Measurements from ENCODE around the gene RAD51B.

DNA sequence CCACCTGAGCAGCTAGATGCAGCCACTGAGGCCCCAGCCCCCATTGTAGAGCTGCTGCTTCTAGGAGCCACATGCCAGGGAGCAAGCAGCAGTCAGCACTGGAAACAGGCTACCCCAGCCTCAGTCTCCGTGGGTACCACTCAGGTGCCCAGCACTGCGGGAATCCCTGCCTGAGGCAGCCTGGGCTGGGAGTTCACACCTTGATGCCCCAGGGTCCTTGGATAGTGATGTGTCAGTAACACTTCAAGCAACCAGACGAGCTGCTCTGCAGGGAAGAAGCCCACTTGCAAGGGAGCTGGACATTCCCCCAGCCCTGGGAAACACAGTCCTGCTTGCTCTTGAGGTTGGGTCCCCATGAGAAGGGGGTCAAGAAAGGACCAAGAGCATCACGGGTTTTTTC is 882.6 kb downstream of the RAD51B start:
- TF ChIP-seq POLR2A (IDR thresholded peaks at IDR 0.05) = no peak
- TF ChIP-seq, protein P1, sequence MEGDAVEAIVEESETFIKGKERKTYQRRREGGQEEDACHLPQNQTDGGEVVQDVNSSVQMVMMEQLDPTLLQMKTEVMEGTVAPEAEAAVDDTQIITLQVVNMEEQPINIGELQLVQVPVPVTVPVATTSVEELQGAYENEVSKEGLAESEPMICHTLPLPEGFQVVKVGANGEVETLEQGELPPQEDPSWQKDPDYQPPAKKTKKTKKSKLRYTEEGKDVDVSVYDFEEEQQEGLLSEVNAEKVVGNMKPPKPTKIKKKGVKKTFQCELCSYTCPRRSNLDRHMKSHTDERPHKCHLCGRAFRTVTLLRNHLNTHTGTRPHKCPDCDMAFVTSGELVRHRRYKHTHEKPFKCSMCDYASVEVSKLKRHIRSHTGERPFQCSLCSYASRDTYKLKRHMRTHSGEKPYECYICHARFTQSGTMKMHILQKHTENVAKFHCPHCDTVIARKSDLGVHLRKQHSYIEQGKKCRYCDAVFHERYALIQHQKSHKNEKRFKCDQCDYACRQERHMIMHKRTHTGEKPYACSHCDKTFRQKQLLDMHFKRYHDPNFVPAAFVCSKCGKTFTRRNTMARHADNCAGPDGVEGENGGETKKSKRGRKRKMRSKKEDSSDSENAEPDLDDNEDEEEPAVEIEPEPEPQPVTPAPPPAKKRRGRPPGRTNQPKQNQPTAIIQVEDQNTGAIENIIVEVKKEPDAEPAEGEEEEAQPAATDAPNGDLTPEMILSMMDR (IDR thresholded peaks at IDR 0.05) = no peak
- TF ChIP-seq POLR2AphosphoS5 (IDR thresholded peaks at IDR 0.05) = no peak
- no peak for TF ChIP-seq EP300 (IDR thresholded peaks at IDR 0.05; ENCODE audit: low read depth)
